KMS-11 (cell line): Measurements from ENCODE around the gene MITF.

Experiments
- H2AFZ ChIP-seq: fragments of 200-600 bp; sonication (generic); 2 replicates; pipeline ENCODE4 v1.6.1; 2016; ENCODE audit warnings: antibody characterized with exemption, mixed run types, low read depth
- H3K27ac ChIP-seq: fragments of 200-600 bp; sonication (generic); 2 replicates; pipeline ENCODE4 v1.6.1; 2016; ENCODE audit warnings: mild to moderate bottlenecking, mixed run types
- H3K27me3 ChIP-seq: fragments of 200-600 bp; sonication (generic); 2 replicates; pipeline ENCODE4 v1.6.1; 2017; ENCODE audit warnings: mild to moderate bottlenecking, low read depth, mixed run types, moderate library complexity; ENCODE audit not compliant: insufficient read depth
- H3K36me3 ChIP-seq: fragments of 200-600 bp; sonication (generic); 2 replicates; pipeline ENCODE4 v1.6.1; 2017; ENCODE audit warnings: mild to moderate bottlenecking, mixed run types; ENCODE audit not compliant: insufficient read depth
- H3K4me1 ChIP-seq: fragments of 200-600 bp; sonication (generic); 2 replicates; pipeline ENCODE4 v1.6.1; 2016; ENCODE audit warnings: mild to moderate bottlenecking, low read depth, mixed run types; ENCODE audit not compliant: poor library complexity, severe bottlenecking
- H3K4me2 ChIP-seq: fragments of 200-600 bp; sonication (generic); 2 replicates; pipeline ENCODE4 v1.7.0; 2016; ENCODE audit warnings: mild to moderate bottlenecking, mixed run types
- H3K4me3 ChIP-seq: fragments of 200-600 bp; sonication (generic); IDR thresholded peaks from 2 replicates; pipeline ENCODE4 v1.6.1; 2017; ENCODE audit warnings: low read depth, low read length, mixed read lengths; ENCODE audit not compliant: insufficient read depth
- H3K79me2 ChIP-seq: fragments of 200-600 bp; sonication (generic); 2 replicates; pipeline ENCODE4 v1.6.1; 2016; ENCODE audit warnings: low read depth, mixed run types; ENCODE audit not compliant: insufficient read depth
- H3K9ac ChIP-seq: fragments of 200-600 bp; sonication (generic); 2 replicates; pipeline ENCODE4 v1.6.1; 2016; ENCODE audit warnings: mild to moderate bottlenecking, mixed run types
- H4K20me1 ChIP-seq: fragments of 200-600 bp; sonication (generic); 2 replicates; pipeline ENCODE4 v1.6.1; 2016; ENCODE audit warnings: mild to moderate bottlenecking, mixed run types; ENCODE audit not compliant: insufficient read depth
- TF ChIP-seq, protein P1 (sequence below): fragments of 200-600 bp; sonication (generic); conservative IDR thresholded peaks from 2 replicates; pipeline ENCODE4 v1.6.1; 2017; ENCODE audit warnings: low read depth, mild to moderate bottlenecking, antibody characterized with exemption, low read length, moderate library complexity, mixed read lengths

Gene MITF

DNA sequence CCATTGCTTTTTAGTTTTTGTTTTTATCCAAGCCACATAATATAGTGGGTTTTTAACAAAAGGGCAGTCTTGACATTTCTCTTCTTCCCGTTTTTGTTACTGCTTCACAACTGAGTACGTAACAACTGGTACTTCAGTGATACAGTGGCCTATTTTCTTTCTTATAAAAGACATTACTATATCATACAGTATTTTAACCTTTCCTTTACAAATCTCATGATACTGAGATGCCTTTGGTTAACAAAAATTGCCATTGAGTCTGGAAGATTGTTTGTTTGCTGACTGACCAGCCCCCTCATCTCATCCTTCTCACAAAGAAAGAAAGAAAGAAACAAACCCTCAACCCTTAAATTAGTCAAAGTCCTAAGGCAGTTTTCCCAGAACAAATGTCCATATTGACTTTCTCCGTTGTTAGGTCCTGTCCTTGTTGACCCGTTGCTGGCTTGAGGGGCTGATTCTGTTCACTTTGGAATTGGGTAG, 183.3 kb downstream of the MITF start:
- H4K20me1 ChIP-seq = no peaks in the 10 kb centered on the region
- TF ChIP-seq, protein P1, sequence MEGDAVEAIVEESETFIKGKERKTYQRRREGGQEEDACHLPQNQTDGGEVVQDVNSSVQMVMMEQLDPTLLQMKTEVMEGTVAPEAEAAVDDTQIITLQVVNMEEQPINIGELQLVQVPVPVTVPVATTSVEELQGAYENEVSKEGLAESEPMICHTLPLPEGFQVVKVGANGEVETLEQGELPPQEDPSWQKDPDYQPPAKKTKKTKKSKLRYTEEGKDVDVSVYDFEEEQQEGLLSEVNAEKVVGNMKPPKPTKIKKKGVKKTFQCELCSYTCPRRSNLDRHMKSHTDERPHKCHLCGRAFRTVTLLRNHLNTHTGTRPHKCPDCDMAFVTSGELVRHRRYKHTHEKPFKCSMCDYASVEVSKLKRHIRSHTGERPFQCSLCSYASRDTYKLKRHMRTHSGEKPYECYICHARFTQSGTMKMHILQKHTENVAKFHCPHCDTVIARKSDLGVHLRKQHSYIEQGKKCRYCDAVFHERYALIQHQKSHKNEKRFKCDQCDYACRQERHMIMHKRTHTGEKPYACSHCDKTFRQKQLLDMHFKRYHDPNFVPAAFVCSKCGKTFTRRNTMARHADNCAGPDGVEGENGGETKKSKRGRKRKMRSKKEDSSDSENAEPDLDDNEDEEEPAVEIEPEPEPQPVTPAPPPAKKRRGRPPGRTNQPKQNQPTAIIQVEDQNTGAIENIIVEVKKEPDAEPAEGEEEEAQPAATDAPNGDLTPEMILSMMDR = no peak
- no peak overlapping the region for H3K4me3 ChIP-seq
- no peaks in the 10 kb centered on the region for H3K79me2 ChIP-seq
- H2AFZ ChIP-seq = no peak overlapping the region
- H3K9ac ChIP-seq = no peak overlapping the region
- no peak overlapping the region for H3K4me2 ChIP-seq
- H3K27ac ChIP-seq = no peak overlapping the region
- no peaks in the 10 kb centered on the region for H3K4me1 ChIP-seq
- no peaks in the 10 kb centered on the region for H3K27me3 ChIP-seq
- no peaks in the 10 kb centered on the region for H3K36me3 ChIP-seq

DNA sequence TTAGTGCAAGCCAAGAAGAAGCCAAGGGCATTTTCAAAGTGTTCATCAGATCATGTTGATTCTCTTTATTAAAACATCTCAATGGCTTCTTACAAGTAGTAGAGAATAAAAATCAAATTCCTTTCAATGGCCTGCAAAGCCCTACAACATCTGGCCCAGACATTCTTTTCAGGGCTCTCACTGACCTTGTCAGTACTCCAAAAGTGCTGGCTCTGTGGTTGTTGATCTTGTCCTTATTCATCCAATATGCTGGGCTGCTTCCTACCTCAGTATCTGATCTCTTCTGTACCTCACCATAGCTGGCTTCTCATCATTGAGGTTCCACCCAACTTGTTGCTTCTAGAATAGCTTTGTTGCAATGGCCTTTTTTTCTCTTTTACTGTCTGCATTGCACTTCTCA, 186.2 kb downstream of the MITF start:
- Histone ChIP-seq H2AFZ (no peak overlapping the region), H3K4me2 (no peak overlapping the region), H3K79me2 (no peaks in the 10 kb centered on the region), H3K27me3 (no peaks in the 10 kb centered on the region), H4K20me1 (no peaks in the 10 kb centered on the region), H3K4me1 (no peaks in the 10 kb centered on the region), H3K36me3 (no peaks in the 10 kb centered on the region), H3K27ac (no peak overlapping the region), H3K4me3 (no peak overlapping the region), H3K9ac (no peak overlapping the region)
- TF ChIP-seq, protein P1 = no peak

DNA sequence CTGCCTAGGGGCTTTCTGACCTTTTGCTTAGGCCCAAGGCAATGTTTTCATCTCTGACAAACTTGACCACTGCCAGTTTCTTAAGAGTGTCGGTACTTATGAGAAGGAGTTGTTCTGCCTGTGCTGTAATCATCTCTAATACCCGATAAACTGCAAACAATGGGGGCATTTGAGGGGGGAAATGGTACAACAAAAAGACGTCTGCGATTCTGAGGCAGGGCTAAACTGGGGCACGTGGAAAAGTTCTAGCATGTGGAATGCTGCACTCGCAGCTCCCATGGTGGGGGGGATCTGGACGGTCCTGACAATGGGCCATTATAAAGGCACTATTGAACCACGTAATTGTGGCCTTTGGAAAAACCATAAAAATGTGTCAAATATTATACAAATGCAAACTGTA, 187.1 kb downstream of the MITF start:
- Histone ChIP-seq H4K20me1 (no peaks in the 10 kb centered on the region), H3K27ac (no peak overlapping the region), H3K4me1 (peaks cover 3% of the 10 kb centered on the region), H3K79me2 (no peaks in the 10 kb centered on the region), H3K4me3 (no peak overlapping the region), H2AFZ (no peak overlapping the region), H3K27me3 (no peaks in the 10 kb centered on the region), H3K36me3 (no peaks in the 10 kb centered on the region), H3K4me2 (no peak overlapping the region), H3K9ac (no peak overlapping the region)
- TF ChIP-seq, protein P1 = no peak

DNA sequence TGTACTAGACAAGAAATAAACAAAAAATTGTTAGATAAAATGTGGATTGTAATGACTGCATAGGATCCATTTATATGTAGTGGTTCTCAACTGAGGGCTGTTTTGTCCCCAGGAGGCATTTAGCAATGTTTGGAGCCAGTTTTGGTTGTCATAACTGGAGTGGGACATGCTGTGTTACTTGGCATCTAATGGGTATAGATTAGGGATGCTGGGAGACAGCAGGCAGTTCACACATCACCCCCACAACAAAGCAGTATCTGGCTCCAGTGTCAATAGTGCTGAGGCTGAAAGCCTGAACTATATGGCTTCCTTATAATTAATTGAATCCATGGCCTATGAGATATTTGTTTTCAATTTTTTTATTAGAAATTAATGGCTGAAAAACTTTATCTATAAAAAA, 188.3 kb downstream of the MITF start:
- Histone ChIP-seq H3K9ac (no peak overlapping the region), H3K36me3 (no peaks in the 10 kb centered on the region), H2AFZ (no peak overlapping the region), H3K4me2 (no peak overlapping the region), H3K4me1 (peaks cover 15% of the 10 kb centered on the region), H4K20me1 (no peaks in the 10 kb centered on the region), H3K4me3 (no peak overlapping the region), H3K79me2 (no peaks in the 10 kb centered on the region), H3K27ac (no peak overlapping the region), H3K27me3 (no peaks in the 10 kb centered on the region)
- TF ChIP-seq, protein P1 = no peak

DNA sequence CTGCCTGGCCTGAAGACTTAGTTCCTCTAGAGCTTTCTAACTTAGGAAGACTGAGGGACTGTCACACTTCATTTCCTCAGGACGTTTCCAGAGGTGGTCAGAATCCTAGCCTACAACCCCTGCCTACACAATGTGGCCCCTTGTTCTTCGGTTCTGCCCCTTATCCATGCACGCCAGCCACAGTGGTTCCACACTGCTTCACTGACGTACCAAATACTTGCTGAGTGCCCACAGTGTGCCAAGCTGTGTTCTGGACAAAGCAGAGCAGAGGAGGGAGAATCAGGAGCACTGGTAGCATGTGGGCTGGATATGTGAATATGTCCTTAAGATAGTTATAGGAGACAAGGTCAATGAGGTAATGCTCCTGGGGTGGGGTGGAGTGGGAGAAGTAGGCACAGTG, 189.8 kb downstream of the MITF start:
- no peak overlapping the region for H3K9ac ChIP-seq
- H3K27ac ChIP-seq = no peak overlapping the region
- TF ChIP-seq, protein P1 = no peak
- no peaks in the 10 kb centered on the region for H3K36me3 ChIP-seq
- peaks cover 17% of the 10 kb centered on the region for H3K4me1 ChIP-seq
- no peak overlapping the region for H3K4me3 ChIP-seq
- H2AFZ ChIP-seq = no peak overlapping the region
- H3K4me2 ChIP-seq = no peak overlapping the region
- no peaks in the 10 kb centered on the region for H3K79me2 ChIP-seq
- H4K20me1 ChIP-seq = no peaks in the 10 kb centered on the region
- no peaks in the 10 kb centered on the region for H3K27me3 ChIP-seq
